K562 (cell line): ENCODE measurements around the gene SH3BP5L. TPM values are rescaled to one million over a fixed set of nuclear protein-coding genes. Genes with fewer than 3 reads are reported as not detected.
A peak's percentile ranks its signal among the peaks of the same experiment; 100 is the strongest.

Experiments
- BCL6 ChIP-seq: fragments of 250-450 bp; sonication (Bioruptor Pico); IDR thresholded peaks from 2 replicates; pipeline ENCODE4 v1.4.0; 2020
- CEBPG ChIP-seq, 3 experiments: fragments of 200-800 bp in 1 of 3; sonication (Bioruptor generic) in 1 of 3; sonication (generic) in 1 of 3; formaldehyde crosslinking in 1 of 3; IDR thresholded peaks in 2 of 3; conservative IDR thresholded peaks in 1 of 3; 2 replicates each; pipeline versions ENCODE4 v1.6.1 to v1.8.0; 2016 to 2022; ENCODE audit warnings: missing compliant biosample characterization in 2 of 3, missing genetic modification characterization in 2 of 3, mild to moderate bottlenecking in 1 of 3, missing genetic modification reagents in 1 of 3
- DMBX1 ChIP-seq: fragments of 250-450 bp; sonication (Bioruptor Pico); IDR thresholded peaks from 2 replicates; pipeline ENCODE4 v1.8.0; 2022; ENCODE audit warnings: inconsistent platforms, mild to moderate bottlenecking, moderate library complexity, borderline replicate concordance
- FOXP4 ChIP-seq: sonication (generic); formaldehyde crosslinking; IDR thresholded peaks from 2 replicates; pipeline ENCODE4 v1.8.0; 2022; ENCODE audit warnings: mild to moderate bottlenecking, missing genetic modification reagents, borderline replicate concordance
- HDAC2 ChIP-seq: fragments of 450-650 bp; IDR thresholded peaks from 2 replicates; pipeline ENCODE4 v1.6.1; 2016; ENCODE audit warnings: mild to moderate bottlenecking
- HOXB6 ChIP-seq: fragments of 250-450 bp; sonication (Bioruptor Pico); IDR thresholded peaks from 2 replicates; pipeline ENCODE4 v1.5.1; 2022; ENCODE audit warnings: mild to moderate bottlenecking, borderline replicate concordance
- MCM7 ChIP-seq, 2 experiments: fragments of 450-650 bp; IDR thresholded peaks; 2 replicates each; pipeline ENCODE4 v1.6.1; 2016 to 2018
- NELFE ChIP-seq: IDR thresholded peaks from 2 replicates; pipeline ENCODE4 v1.6.1; 2011; ENCODE audit warnings: mild to moderate bottlenecking; ENCODE audit not compliant: insufficient read depth, insufficient read length
- NUFIP1 ChIP-seq: fragments of 450-650 bp; IDR thresholded peaks from 2 replicates; pipeline ENCODE4 v1.6.1; 2018; ENCODE audit not compliant: partially characterized antibody
- PRPF4 ChIP-seq: fragments of 200-400 bp; formaldehyde crosslinking; IDR thresholded peaks from one replicate; pipeline ENCODE4 v1.6.1; 2017; ENCODE audit warnings: low read length, low read depth, mild to moderate bottlenecking; ENCODE audit not compliant: insufficient read depth, poor library complexity, severe bottlenecking
- SETDB1 ChIP-seq: IDR thresholded peaks from one replicate; pipeline ENCODE4 v1.6.1; 2012; ENCODE audit warnings: low read length, control low read depth, inconsistent platforms
- SNRNP70 ChIP-seq: fragments of 200-400 bp; formaldehyde crosslinking; optimal IDR thresholded peaks from 2 replicates; pipeline ENCODE3; 2017; ENCODE audit warnings: low read depth, low read length
- SP1 ChIP-seq: sonication (generic); formaldehyde crosslinking; IDR thresholded peaks from 2 replicates; pipeline ENCODE4 v1.8.1; 2022; ENCODE audit warnings: mild to moderate bottlenecking, missing genetic modification reagents
- TSHZ1 ChIP-seq: fragments of 250-450 bp; sonication (Bioruptor Pico); IDR thresholded peaks from 2 replicates; pipeline ENCODE4 v1.4.0; 2020; ENCODE audit warnings: mild to moderate bottlenecking, moderate library complexity
- WHSC1 ChIP-seq: IDR thresholded peaks from one replicate; pipeline ENCODE4 v1.6.1; 2012; ENCODE audit warnings: low read length, control low read depth, inconsistent platforms
- ZBTB5 ChIP-seq: fragments of 450-650 bp; IDR thresholded peaks from 2 replicates; pipeline ENCODE4 v1.6.1; 2017; ENCODE audit warnings: antibody characterized with exemption
- ZC3H4 ChIP-seq: sonication (generic); formaldehyde crosslinking; IDR thresholded peaks from 2 replicates; pipeline ENCODE4 v1.9.0; 2021; ENCODE audit warnings: missing genetic modification reagents, borderline replicate concordance
- ZNF175 ChIP-seq: fragments of 200-800 bp; sonication (Bioruptor generic); IDR thresholded peaks from 2 replicates; pipeline ENCODE4 v1.6.1; 2016; ENCODE audit warnings: low read depth, mild to moderate bottlenecking, missing genetic modification characterization, missing compliant biosample characterization
- ZNF217 ChIP-seq: sonication (generic); formaldehyde crosslinking; IDR thresholded peaks from 2 replicates; pipeline ENCODE4 v1.8.0; 2022; ENCODE audit warnings: mild to moderate bottlenecking, missing genetic modification reagents
- polyA plus RNA-seq, 8 experiments: library from polyadenylated mRNA; depleted of rRNA in 4 of 8; stranded (reverse) in 5 of 8; unstranded in 3 of 8; fragments of >200 nt; fragmentation: Nextera tagmentation in 2 of 8; fragmentation: Illumina TruSeq in 1 of 8; extraction: Ambion mirVana in 2 of 8; extraction: Trizol in 1 of 8; gene quantifications; 2 replicates each; pipeline versions ENCODE4 v1.2.1 to v1.2.3, GENCODE V29; 2011 to 2014; ENCODE audit warnings: inconsistent platforms in 1 of 8, missing spikeins in 1 of 8
- total RNA-seq, 7 experiments: library from RNA; depleted of rRNA in 6 of 7; stranded (reverse); fragments of >200 nt in 6 of 7; fragmentation: Illumina TruSeq in 2 of 7; extraction: Trizol in 2 of 7; gene quantifications; 2 replicates each; pipeline versions ENCODE4 v1.2.1 to v1.2.3, GENCODE V29; 2011 to 2021; ENCODE audit warnings: low replicate concordance in 1 of 7

SH3BP5L gene
- total and polyA plus RNA-seq, 9 of the 15 experiments (the other 6 are each of a cell fraction or from before 2014, with no cell fraction given) = 1.9 to 26.5 (median 15.8) TPM

GRCh38 chr1:248872752-248873408 is 47.2 kb upstream of the SH3BP5L start (continued):
- TF ChIP-seq FOXP4 (CRISPR knock-in tag) (no peak), NUFIP1 (no peak), WHSC1 (no peak), TSHZ1 (no peak), NELFE (no peak), HOXB6 (CRISPR knock-in tag) (no peak), ZBTB5 (no peak), BCL6 (no peak), ZNF217 (CRISPR knock-in tag) (no peak), HDAC2 (peak; percentile 11), PRPF4 (no peak), ZC3H4 (CRISPR knock-in tag) (no peak), CEBPG (CRISPR knock-in tag; IDR thresholded peaks at IDR 0.05) (0 out of 2 replicates have a peak, but pooled peaks have one; percentile 19), CEBPG (tag; conservative IDR thresholded peaks at IDR 0.05 in 1 of 2, IDR thresholded peaks at IDR 0.05 in 1 of 2) (no peak; a peak in 1 of 4 replicates), MCM7 (IDR thresholded peaks at IDR 0.05) (0 out of 4 replicates have a peak, but pooled peaks of 1 of the 2 experiments have one; percentile 32), DMBX1 (CRISPR knock-in tag) (no peak), SETDB1 (no peak), ZNF175 (CRISPR knock-in tag) (no peak), SP1 (CRISPR knock-in tag) (no peak), SNRNP70 (no peak)
